Suprapubic skin (tissue), 4 donors: Measurements from ENCODE around the gene PDS5A. TPM values are rescaled to one million over a fixed set of nuclear protein-coding genes. Genes with fewer than 3 reads are reported as not detected.
"Not testable (repeated sequence)": the region's sequence is repeated elsewhere in the genome, so short reads cannot be mapped to it uniquely, and the experiment has no call there.

Experiments used
- DNase-seq, 2 donors: peaks; one replicate each; pipeline ENCODE4 v3.0.0-alpha.2; 2019; ENCODE audit warnings: low spot score in 2 of 2
- H3K27ac ChIP-seq: fragments of 200-600 bp; sonication (generic); one replicate; pipeline ENCODE4 v1.5.1; 2019
- H3K27me3 ChIP-seq: fragments of 200-600 bp; sonication (generic); one replicate; pipeline ENCODE4 v1.5.1; 2019
- H3K36me3 ChIP-seq: fragments of 200-600 bp; sonication (generic); one replicate; pipeline ENCODE4 v1.5.1; 2019
- H3K4me1 ChIP-seq: fragments of 200-600 bp; sonication (generic); one replicate; pipeline ENCODE4 v1.5.1; 2019
- H3K4me3 ChIP-seq: fragments of 200-600 bp; sonication (generic); one replicate; pipeline ENCODE4 v1.5.1; 2019; ENCODE audit warnings: mild to moderate bottlenecking
- H3K9me3 ChIP-seq: fragments of 200-600 bp; sonication (generic); one replicate; pipeline ENCODE4 v1.5.1; 2019
- EP300 ChIP-seq: sonication (generic); formaldehyde crosslinking; IDR thresholded peaks from one replicate; pipeline ENCODE4 v1.6.1; 2017; ENCODE audit warnings: antibody characterized with exemption
- POLR2A ChIP-seq, 2 donors: fragments of 450-650 bp; IDR thresholded peaks; one replicate each; pipeline ENCODE4 v1.6.1; 2017; ENCODE audit warnings: antibody characterized with exemption in 2 of 2, mild to moderate bottlenecking in 2 of 2, moderate library complexity in 2 of 2
- POLR2AphosphoS5 ChIP-seq, 3 donors: sonication (generic); formaldehyde crosslinking; IDR thresholded peaks; one replicate each; pipeline ENCODE4 v1.6.1; 2017; ENCODE audit warnings: antibody characterized with exemption in 3 of 3
- WGBS: methylation state at CpG from one replicate; pipeline ENCODE4 v1.1.5; 2018; 5-methylcytosine and 5-hydroxymethylcytosine counted together
- total RNA-seq, 4 donors: library from RNA; depleted of rRNA; stranded (reverse); fragments of >200 nt; gene quantifications; one replicate each; pipeline ENCODE4 v1.1.0, GENCODE V29; 2016
- TF ChIP-seq, protein P1 (sequence below), 2 donors: fragments of 200-600 bp in 1 of 2; fragments of 450-650 bp in 1 of 2; sonication (generic) in 1 of 2; IDR thresholded peaks; one replicate each; pipeline ENCODE4 v1.5.1; 2016 to 2019; ENCODE audit warnings: antibody characterized with exemption in 2 of 2, mild to moderate bottlenecking in 1 of 2, moderate library complexity in 1 of 2

Gene PDS5A
- total RNA-seq, 4 donors from 2014 or later: 52.4 to 89.6 (median 68.9) TPM

DNA sequence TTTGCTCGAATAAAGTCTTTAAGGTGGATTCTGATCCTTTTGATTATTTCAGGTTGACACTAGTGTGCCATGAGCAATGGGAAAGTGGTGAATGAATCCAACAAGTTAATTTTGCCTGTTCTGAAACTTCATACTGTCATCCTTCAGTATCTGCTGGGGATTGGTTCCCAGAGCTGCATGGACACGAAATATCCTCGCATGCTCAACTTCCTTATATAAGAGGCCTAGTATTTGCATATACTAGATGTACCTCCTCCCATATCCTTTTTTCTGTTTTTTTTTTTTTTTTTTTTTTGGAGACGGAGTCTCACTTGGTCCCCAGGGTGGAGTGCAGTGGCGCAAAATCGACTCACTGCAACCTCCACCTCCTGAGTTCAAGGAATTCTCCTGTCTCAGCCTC, 23.0 kb upstream of the PDS5A start:
- no peaks in the 10 kb centered on the region for H3K27me3 ChIP-seq
- TF ChIP-seq, protein P1, sequence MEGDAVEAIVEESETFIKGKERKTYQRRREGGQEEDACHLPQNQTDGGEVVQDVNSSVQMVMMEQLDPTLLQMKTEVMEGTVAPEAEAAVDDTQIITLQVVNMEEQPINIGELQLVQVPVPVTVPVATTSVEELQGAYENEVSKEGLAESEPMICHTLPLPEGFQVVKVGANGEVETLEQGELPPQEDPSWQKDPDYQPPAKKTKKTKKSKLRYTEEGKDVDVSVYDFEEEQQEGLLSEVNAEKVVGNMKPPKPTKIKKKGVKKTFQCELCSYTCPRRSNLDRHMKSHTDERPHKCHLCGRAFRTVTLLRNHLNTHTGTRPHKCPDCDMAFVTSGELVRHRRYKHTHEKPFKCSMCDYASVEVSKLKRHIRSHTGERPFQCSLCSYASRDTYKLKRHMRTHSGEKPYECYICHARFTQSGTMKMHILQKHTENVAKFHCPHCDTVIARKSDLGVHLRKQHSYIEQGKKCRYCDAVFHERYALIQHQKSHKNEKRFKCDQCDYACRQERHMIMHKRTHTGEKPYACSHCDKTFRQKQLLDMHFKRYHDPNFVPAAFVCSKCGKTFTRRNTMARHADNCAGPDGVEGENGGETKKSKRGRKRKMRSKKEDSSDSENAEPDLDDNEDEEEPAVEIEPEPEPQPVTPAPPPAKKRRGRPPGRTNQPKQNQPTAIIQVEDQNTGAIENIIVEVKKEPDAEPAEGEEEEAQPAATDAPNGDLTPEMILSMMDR (IDR thresholded peaks at IDR 0.05): no peak
- TF ChIP-seq EP300: no peak
- TF ChIP-seq POLR2AphosphoS5 (IDR thresholded peaks at IDR 0.05): no peak
- TF ChIP-seq POLR2A (IDR thresholded peaks at IDR 0.05): no peak
- H3K4me3 ChIP-seq: no peak overlapping the region
- WGBS: 84% methylated on average over 6 of the region's 6 CpGs
- no peaks in the 10 kb centered on the region for H3K36me3 ChIP-seq
- no peaks in the 10 kb centered on the region for H3K9me3 ChIP-seq
- H3K27ac ChIP-seq: no peak overlapping the region
- H3K4me1 ChIP-seq: no peaks in the 10 kb centered on the region
- DNase-seq: no peak

DNA sequence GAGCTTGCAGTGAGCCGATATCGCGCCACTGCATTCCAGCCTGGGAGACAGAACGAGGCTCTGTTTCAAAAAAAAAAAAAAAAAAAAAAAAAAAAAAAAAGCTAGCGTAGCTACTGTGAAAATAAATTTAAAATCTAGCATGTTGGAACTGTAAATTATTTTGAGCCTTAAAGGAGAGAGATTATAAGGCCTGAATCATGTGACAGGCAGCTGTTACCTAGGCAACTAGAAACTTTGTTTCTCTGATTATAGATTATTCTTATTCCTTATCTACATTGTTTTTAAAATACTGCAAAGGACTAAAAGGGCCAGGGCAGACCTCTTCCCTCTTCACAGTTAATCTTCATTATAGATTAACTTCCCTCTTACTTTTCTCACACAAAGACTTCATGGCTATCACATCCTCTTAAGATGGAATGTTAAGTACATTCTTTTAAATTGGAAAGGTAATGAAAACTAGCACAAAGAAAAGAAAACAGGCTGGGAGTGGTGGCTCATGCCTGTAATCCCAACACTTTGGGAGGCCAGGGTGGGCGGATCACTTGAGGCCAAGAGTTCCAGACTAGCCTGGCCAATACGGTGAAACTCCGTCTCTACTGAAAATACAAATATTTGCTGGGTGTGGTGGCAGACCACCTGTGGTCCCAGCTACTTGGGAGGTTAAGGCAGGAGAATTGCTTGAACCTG, 21.1 kb upstream of the PDS5A start:
- no peak for DNase-seq
- no peaks in the 10 kb centered on the region for H3K4me1 ChIP-seq
- H3K27me3 ChIP-seq: no peaks in the 10 kb centered on the region
- no peaks in the 10 kb centered on the region for H3K9me3 ChIP-seq
- no peak overlapping the region for H3K27ac ChIP-seq
- TF ChIP-seq EP300: no peak
- TF ChIP-seq POLR2AphosphoS5 (IDR thresholded peaks at IDR 0.05): no peak
- TF ChIP-seq POLR2A (IDR thresholded peaks at IDR 0.05): no peak
- no peaks in the 10 kb centered on the region for H3K36me3 ChIP-seq
- WGBS: 79% methylated on average over 8 of the region's 8 CpGs
- H3K4me3 ChIP-seq: no peak overlapping the region

DNA sequence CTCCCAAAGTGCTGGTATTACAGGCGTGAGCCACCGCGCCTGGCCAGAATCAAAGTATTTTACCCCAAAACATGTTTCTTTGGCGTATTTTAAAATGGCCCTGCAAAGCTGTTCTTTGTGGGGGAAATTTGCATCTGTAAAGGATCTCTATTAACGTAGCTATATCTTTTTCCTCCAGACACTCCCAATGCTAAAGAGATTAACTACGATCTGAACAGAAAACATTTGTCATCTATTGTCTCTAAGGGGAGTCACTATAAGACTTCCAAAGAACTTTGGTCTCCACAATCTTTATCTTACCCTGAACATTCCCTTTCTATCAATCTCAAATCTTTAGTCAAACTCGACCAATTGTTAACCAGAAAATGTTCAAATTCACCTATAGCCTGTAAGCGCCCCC, 19.1 kb upstream of the PDS5A start:
- Histone ChIP-seq H3K27ac (no peak overlapping the region), H3K9me3 (no peaks in the 10 kb centered on the region), H3K27me3 (no peaks in the 10 kb centered on the region), H3K4me1 (peaks cover 2% of the 10 kb centered on the region), H3K4me3 (no peak overlapping the region), H3K36me3 (no peaks in the 10 kb centered on the region)
- 91% methylated on average over 8 of the region's 8 CpGs for WGBS
- TF ChIP-seq EP300 (no peak), POLR2AphosphoS5 (IDR thresholded peaks at IDR 0.05) (no peak), POLR2A (IDR thresholded peaks at IDR 0.05) (no peak)
- TF ChIP-seq, protein P1 (IDR thresholded peaks at IDR 0.05): no peak
- no peak for DNase-seq

DNA sequence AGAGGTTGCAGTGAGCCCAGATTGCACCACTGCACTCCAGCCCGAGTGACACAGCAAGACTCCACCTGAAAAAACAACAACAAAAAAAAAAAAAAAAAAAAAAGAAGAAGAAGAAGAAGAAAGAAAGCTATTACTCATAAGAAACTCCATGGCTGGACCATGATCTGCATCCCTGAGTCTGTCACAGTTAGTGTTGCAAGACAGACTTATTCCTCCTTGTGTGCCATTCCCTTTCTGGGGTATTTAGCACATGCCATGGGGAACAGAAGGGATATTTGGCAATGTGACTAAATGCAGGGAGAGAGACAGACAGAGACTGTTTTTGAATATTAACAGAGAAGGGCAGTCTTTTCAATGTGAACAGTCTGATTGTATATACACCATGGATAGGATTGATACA, 16.7 kb upstream of the PDS5A start:
- H3K4me1 ChIP-seq: peaks cover 12% of the 10 kb centered on the region
- TF ChIP-seq EP300 (no peak), POLR2A (IDR thresholded peaks at IDR 0.05) (no peak), POLR2AphosphoS5 (IDR thresholded peaks at IDR 0.05) (no peak)
- TF ChIP-seq, protein P1 (IDR thresholded peaks at IDR 0.05): no peak
- H3K9me3 ChIP-seq: no peaks in the 10 kb centered on the region
- DNase-seq: no peak
- WGBS: 42% methylated on average over 1 of the region's 1 CpG
- no peak overlapping the region for H3K27ac ChIP-seq
- H3K27me3 ChIP-seq: no peaks in the 10 kb centered on the region
- no peaks in the 10 kb centered on the region for H3K36me3 ChIP-seq
- H3K4me3 ChIP-seq: no peak overlapping the region

DNA sequence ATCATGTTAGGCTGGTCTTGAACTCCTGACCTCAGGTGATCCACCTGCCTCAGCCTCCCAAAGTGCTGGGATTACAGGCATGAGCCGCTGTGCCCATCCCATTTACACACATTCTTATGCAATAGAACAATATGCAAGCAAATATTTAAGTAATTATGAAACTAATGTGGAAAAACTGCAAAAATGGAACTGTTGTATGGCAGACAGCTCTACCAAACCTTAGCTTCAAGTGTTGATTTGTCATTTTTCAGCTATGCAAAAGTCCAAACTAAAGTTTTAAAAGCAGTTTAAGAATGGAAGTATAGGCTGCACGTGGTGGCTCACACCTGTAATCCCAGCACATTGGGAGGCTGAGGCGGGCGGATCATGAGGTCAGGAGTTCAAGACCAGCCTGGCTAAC, 11.7 kb upstream of the PDS5A start:
- WGBS: 89% methylated on average over 4 of the region's 4 CpGs

DNA sequence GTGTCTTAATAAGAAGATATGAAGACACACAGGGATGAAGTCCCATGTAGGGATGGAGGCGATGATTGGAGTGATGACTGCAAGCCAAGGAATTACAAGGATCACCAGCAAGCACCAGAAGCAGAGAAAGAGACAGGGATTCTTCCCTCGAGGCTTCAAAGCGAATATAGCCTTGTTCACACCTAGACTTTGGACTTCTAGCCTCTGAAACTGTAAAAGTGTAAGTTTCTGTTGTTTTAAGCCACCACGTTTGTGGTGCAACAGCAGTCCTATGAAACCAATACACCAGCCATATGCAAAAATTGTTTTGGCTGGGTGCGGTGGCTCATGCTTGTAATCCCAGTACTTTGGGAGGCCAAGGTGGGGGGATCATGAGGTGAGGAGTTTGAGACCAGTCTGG, 9.8 kb upstream of the PDS5A start:
- Histone ChIP-seq H3K9me3 (no peaks in the 10 kb centered on the region), H3K27me3 (no peaks in the 10 kb centered on the region), H3K4me1 (peaks cover 12% of the 10 kb centered on the region), H3K27ac (no peak overlapping the region), H3K36me3 (no peaks in the 10 kb centered on the region), H3K4me3 (no peak overlapping the region)
- 79% methylated on average over 5 of the region's 5 CpGs for WGBS
- TF ChIP-seq EP300 (no peak), POLR2AphosphoS5 (IDR thresholded peaks at IDR 0.05) (no peak), POLR2A (IDR thresholded peaks at IDR 0.05) (no peak)
- TF ChIP-seq, protein P1 (IDR thresholded peaks at IDR 0.05): no peak
- no peak for DNase-seq

More for the DNA sequence above, 11.7 kb upstream of the PDS5A start:
- H3K4me1 ChIP-seq: peaks cover 12% of the 10 kb centered on the region
- H3K9me3 ChIP-seq, H3K36me3 ChIP-seq, H3K27ac ChIP-seq, H3K27me3 ChIP-seq, H3K4me3 ChIP-seq, DNase-seq: not testable (repeated sequence)
